HCT116 (cell line): ENCODE data around the gene PDSS2. TPM values are rescaled to one million over a fixed set of nuclear protein-coding genes. Genes with fewer than 3 reads are reported as not detected.

Source experiments
- ATAC-seq: fragments of 200-7000 bp; cut with Tn5 transposase; 2 replicates; pipeline ENCODE4 v1.9.1; 2020; ENCODE audit warnings: mild to moderate bottlenecking, moderate library complexity
- BruUV-seq: library from RNA; stranded (reverse); fragments of 400-500 nt; replicated peaks from 2 replicates; lab custom pipeline; 2021; lab: Mats Ljungman, UMichigan
- CTCF ChIA-PET: fragments of 300-600 bp; sonication (Branson Sonifier 250); formaldehyde crosslinking; loops from one replicate; lab custom pipeline; 2021; ENCODE audit warnings: antibody characterized with exemption; lab: Charles Lee
- POLR2A ChIA-PET: fragments of 300-600, 350-600 bp; sonication (Branson Sonifier 250); formaldehyde crosslinking; loops from one replicate; lab custom pipeline; 2021; ENCODE audit warnings: antibody characterized with exemption; lab: Charles Lee
- RAD21 ChIA-PET, 2 experiments: fragments of 300-600 bp; sonication (Branson Sonifier 250); formaldehyde crosslinking; loops; one replicate each; lab custom pipeline; 2023; ENCODE audit warnings: low total read pairs in 2 of 2; ENCODE audit not compliant: uncharacterized antibody in 2 of 2, unreplicated experiment in 2 of 2, low non-redundant PET in 1 of 2; lab: Charles Lee
- DNase-seq: peaks from one replicate; pipeline ENCODE4 v3.0.0-alpha.2; 2010; ENCODE audit warnings: low read depth, low spot score
- H2AFZ ChIP-seq: fragments of 200-600 bp; shearing (Covaris generic), sonication (generic); 2 replicates; pipeline ENCODE4 v1.6.1; 2017; ENCODE audit warnings: low read depth, mixed run types, mixed read lengths, antibody characterized with exemption, low read length; ENCODE audit not compliant: poor library complexity, severe bottlenecking
- H3K27ac ChIP-seq: 2 replicates; pipeline ENCODE4 v1.5.1; 2012; ENCODE audit warnings: low read depth, low read length
- H3K27me3 ChIP-seq: fragments of 200-600 bp; sonication (generic); 2 replicates; pipeline ENCODE4 v1.6.1; 2016; ENCODE audit warnings: mixed run types, low read length, mixed read lengths; ENCODE audit not compliant: insufficient read depth
- H3K36me3 ChIP-seq, 2 experiments: fragments of 200-500 bp in 1 of 2; fragments of 200-600 bp in 1 of 2; sonication (Bioruptor generic) in 1 of 2; sonication (generic) in 1 of 2; 2 replicates each; pipeline versions ENCODE4 v1.5.1 to v1.6.1; 2014 to 2016; ENCODE audit warnings: low read length in 2 of 2, inconsistent platforms in 1 of 2, mixed read lengths in 1 of 2, mixed run types in 1 of 2; ENCODE audit not compliant: insufficient read depth in 2 of 2, control insufficient read depth in 1 of 2
- H3K4me1 ChIP-seq, 2 experiments: fragments of 200-600 bp in 1 of 2; sonication (generic) in 1 of 2; 2 replicates each; pipeline versions ENCODE4 v1.5.1 to v1.6.1; 2012 to 2017; ENCODE audit warnings: low read length in 2 of 2, inconsistent platforms in 1 of 2, mild to moderate bottlenecking in 1 of 2, mixed read lengths in 1 of 2, mixed run types in 1 of 2, moderate library complexity in 1 of 2; ENCODE audit not compliant: insufficient read depth in 2 of 2, control insufficient read depth in 1 of 2
- H3K4me2 ChIP-seq: fragments of 200-600 bp; sonication (generic); 2 replicates; pipeline ENCODE4 v1.6.1; 2017; ENCODE audit warnings: mixed run types, low read length, mixed read lengths
- H3K4me3 ChIP-seq, 2 experiments: fragments of 200-600 bp in 1 of 2; sonication (generic) in 1 of 2; replicated peaks in 1 of 2; 2 replicates each; pipeline ENCODE4 v1.5.1; 2011 to 2016; ENCODE audit warnings: low read length in 2 of 2, control low read depth in 1 of 2, low read depth in 1 of 2, mild to moderate bottlenecking in 1 of 2, mixed read lengths in 1 of 2, mixed run types in 1 of 2
- H3K79me2 ChIP-seq: fragments of 200-600 bp; sonication (generic); 2 replicates; pipeline ENCODE4 v1.6.1; 2017; ENCODE audit warnings: mild to moderate bottlenecking, mixed run types, low read length, moderate library complexity, mixed read lengths; ENCODE audit not compliant: insufficient read depth
- H3K9ac ChIP-seq: fragments of 200-600 bp; sonication (generic); 2 replicates; pipeline ENCODE4 v1.6.1; 2016; ENCODE audit warnings: low read length, mixed read lengths
- H3K9me2 ChIP-seq: fragments of 200-600 bp; sonication (generic), shearing (Covaris generic); 2 replicates; pipeline ENCODE4 v1.6.1; 2017; ENCODE audit warnings: mixed run types, mild to moderate bottlenecking, moderate library complexity; ENCODE audit not compliant: insufficient read depth
- H3K9me3 ChIP-seq, 2 experiments: fragments of 200-500 bp in 1 of 2; fragments of 200-600 bp in 1 of 2; sonication (Bioruptor generic) in 1 of 2; sonication (generic) in 1 of 2; 2 replicates each; pipeline ENCODE4 v1.6.1; 2014 to 2017; ENCODE audit warnings: low read length in 2 of 2, mixed read lengths in 2 of 2, inconsistent platforms in 1 of 2, low read depth in 1 of 2, mild to moderate bottlenecking in 1 of 2, mixed run types in 1 of 2, moderate library complexity in 1 of 2; ENCODE audit not compliant: control insufficient read depth in 1 of 2, insufficient read depth in 1 of 2
- H4K20me1 ChIP-seq: fragments of 200-600 bp; sonication (generic), shearing (Covaris generic); 2 replicates; pipeline ENCODE4 v1.6.1; 2017; ENCODE audit warnings: mixed run types, mild to moderate bottlenecking, moderate library complexity; ENCODE audit not compliant: insufficient read depth
- CEBPB ChIP-seq: IDR thresholded peaks from 2 replicates; pipeline ENCODE4 v1.6.1; 2012; ENCODE audit warnings: low read depth
- ELF1 ChIP-seq: IDR thresholded peaks from 2 replicates; pipeline ENCODE4 v1.6.1; 2012; ENCODE audit warnings: low read depth, borderline replicate concordance
- EZH2 ChIP-seq: fragments of 200-600 bp; sonication (generic); IDR thresholded peaks from 2 replicates; pipeline ENCODE4 v1.6.1; 2017; ENCODE audit warnings: antibody characterized with exemption, mixed run types
- FOSL1 ChIP-seq: IDR thresholded peaks from 2 replicates; pipeline ENCODE4 v1.6.1; 2012; ENCODE audit warnings: low read depth
- POLR2A ChIP-seq: IDR thresholded peaks from 2 replicates; pipeline ENCODE4 v1.7.0; 2011; ENCODE audit warnings: borderline replicate concordance; ENCODE audit not compliant: insufficient read depth, insufficient read length; ENCODE audit errors: extremely low read depth
- POLR2AphosphoS5 ChIP-seq: IDR thresholded peaks from 2 replicates; pipeline ENCODE4 v1.6.1; 2011; ENCODE audit warnings: mild to moderate bottlenecking, low read depth, low read length, moderate library complexity
- RAD21 ChIP-seq: IDR thresholded peaks from 2 replicates; pipeline ENCODE4 v1.6.1; 2012; ENCODE audit warnings: low read depth, mild to moderate bottlenecking
- SRF ChIP-seq: IDR thresholded peaks from 2 replicates; pipeline ENCODE4 v1.6.1; 2012; ENCODE audit warnings: low read depth
- TCF7L2 ChIP-seq: IDR thresholded peaks from 2 replicates; pipeline ENCODE4 v1.7.0; 2011; ENCODE audit warnings: borderline replicate concordance, inconsistent platforms; ENCODE audit not compliant: insufficient read depth, insufficient read length; ENCODE audit errors: extremely low read depth
- intact Hi-C: fragments of 100-400 bp; cut with micrococcal nuclease; formaldehyde crosslinking; loops from 2 replicates; pipeline ENCODE4 v1.10.0; 2022
- total RNA-seq: library from RNA; stranded (reverse); gene quantifications from one replicate; pipeline ENCODE4 v1.2.1, GENCODE V29; 2021; ENCODE audit not compliant: unreplicated experiment

PDSS2 gene
- total RNA-seq, 1 experiment from 2014 or later = 12.2 TPM

- no peak for DNase-seq
These were observed 118.5 kb downstream of the PDSS2 start for GRCh38 chr6:107340881-107341280.

GRCh38 chr6:107337191-107337741 lies 122.1 kb downstream of the PDSS2 start:
- DNase-seq (no peak), ATAC-seq (no peak)
- ChIA-PET POLR2A (no interaction called here), RAD21 (no interaction called here), CTCF (interaction anchor here (0.6 kb wide), 1 partner anchor 88 kb away, joined by 3 read pairs; no protein-coding TSS in a partner anchor)
- BruUV-seq = no TSS peak
- Histone ChIP-seq H4K20me1 (no peaks in the 10 kb centered on the region), H3K4me1 (peaks cover 0 to 7% of the 10 kb centered on the region in 2 experiments; a peak in 1 of 4 replicates), H3K9me3 (no peaks in the 10 kb centered on the region), H3K9ac (no peak overlapping the region), H3K36me3 (no peaks in the 10 kb centered on the region), H3K4me2 (no peak overlapping the region), H3K27ac (no peak overlapping the region), H3K27me3 (no peaks in the 10 kb centered on the region), H3K9me2 (no peaks in the 10 kb centered on the region), H3K4me3 (no peak overlapping the region), H2AFZ (no peak overlapping the region), H3K79me2 (no peaks in the 10 kb centered on the region)
- intact Hi-C loops = no loop called here
- TF ChIP-seq EZH2 = no peak
- TF ChIP-seq CEBPB = no peak
- no peak for TF ChIP-seq ELF1
- TF ChIP-seq TCF7L2 = no peak
- TF ChIP-seq SRF = no peak
- no peak for TF ChIP-seq POLR2A
- TF ChIP-seq FOSL1 = no peak

More at GRCh38 chr6:107340881-107341280, 118.5 kb downstream of the PDSS2 start:
- H3K4me3 ChIP-seq = no peak overlapping the region
- H3K9ac ChIP-seq = no peak overlapping the region
- TF ChIP-seq RAD21 (no peak), POLR2AphosphoS5 (no peak)
- CTCF ChIA-PET = interaction anchor here (1.9 kb wide), 1 partner anchor 23 kb away, joined by 5 read pairs; no protein-coding TSS in a partner anchor
- peaks cover 0 to 7% of the 10 kb centered on the region in 2 experiments; a peak in 1 of 4 replicates for H3K4me1 ChIP-seq
- no peak overlapping the region for H3K4me2 ChIP-seq
- RAD21 ChIA-PET = no interaction called here
- H3K79me2 ChIP-seq = no peaks in the 10 kb centered on the region
- no peak for ATAC-seq
- H3K9me3 ChIP-seq = no peaks in the 10 kb centered on the region
- no peaks in the 10 kb centered on the region for H3K9me2 ChIP-seq
- H3K27me3 ChIP-seq = no peaks in the 10 kb centered on the region
- POLR2A ChIA-PET = no interaction called here
- intact Hi-C loops = no loop called here
- no TSS peak for BruUV-seq
- no peaks in the 10 kb centered on the region for H4K20me1 ChIP-seq
- no peak overlapping the region for H2AFZ ChIP-seq
- H3K27ac ChIP-seq = no peak overlapping the region
- H3K36me3 ChIP-seq = no peaks in the 10 kb centered on the region
